GM18873 (cell line): ENCODE data around the gene C1orf87.
A peak's percentile ranks its signal among the peaks of the same experiment; 100 is the strongest.

Source experiments
- ATAC-seq: cut with Tn5 transposase; IDR thresholded peaks from one replicate; pipeline ENCODE4 v1.9.1; 2021; ENCODE audit warnings: mild to moderate bottlenecking, moderate library complexity, moderate number of reproducible peaks; ENCODE audit not compliant: unreplicated experiment, low FRiP score

C1orf87 gene

GRCh38 chr1:59967141-59967697 lies 106.4 kb downstream of the C1orf87 start:
- ATAC-seq, result no peak

- no peak for ATAC-seq
Measured at GRCh38 chr1:59952065-59952464, 121.5 kb downstream of the C1orf87 start.

- no peak for ATAC-seq
Measured at GRCh38 chr1:59949648-59950047, 123.9 kb downstream of the C1orf87 start.

GRCh38 chr1:59948990-59949389 lies 124.6 kb downstream of the C1orf87 start:
- no peak for ATAC-seq

GRCh38 chr1:59947047-59947938 lies 126.3 kb downstream of the C1orf87 start:
- ATAC-seq, result peak; percentile 75

- no peak for ATAC-seq
Measured at GRCh38 chr1:59945790-59946189, 127.8 kb downstream of the C1orf87 start.
